IPS-11a (cell line): ENCODE measurements around the gene SLC36A4.
"Not testable (repeated sequence)": the region's sequence is repeated elsewhere in the genome, so short reads cannot be mapped to it uniquely, and the experiment has no call there.

Experiments used
- H3K4me3 ChIP-seq: one replicate; pipeline ENCODE4 v1.5.1; 2013; ENCODE audit warnings: low read depth, low read length, control low read depth

SLC36A4 gene

DNA sequence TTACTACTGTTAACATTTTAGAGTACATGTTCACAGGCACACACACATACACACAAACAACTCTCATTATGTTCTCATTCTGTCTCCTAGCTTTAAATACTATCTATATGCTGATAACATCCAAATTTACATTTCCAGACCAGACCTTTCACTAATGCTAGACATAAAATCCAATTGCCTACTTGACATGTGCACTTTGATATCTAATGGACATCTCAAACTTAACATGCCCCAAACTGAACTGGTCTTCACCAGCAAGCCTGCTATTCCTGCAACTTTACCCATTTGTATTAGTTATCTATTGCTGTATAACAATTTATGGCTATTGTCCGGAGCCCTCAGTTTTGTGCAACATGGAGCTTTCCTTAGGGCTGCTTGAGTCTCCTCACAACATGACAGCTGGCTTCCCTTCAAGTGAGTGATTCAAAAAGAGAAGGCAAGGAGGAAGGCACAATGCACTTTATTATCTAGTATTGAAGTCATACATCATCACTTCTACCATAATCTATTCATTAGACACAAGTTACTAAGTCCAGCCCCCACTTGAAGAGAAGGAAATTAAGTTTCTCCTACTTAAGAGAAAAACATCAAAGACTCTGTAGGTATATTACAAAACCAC is 3.0 kb downstream of the SLC36A4 start:
- no peak overlapping the region for H3K4me3 ChIP-seq

DNA sequence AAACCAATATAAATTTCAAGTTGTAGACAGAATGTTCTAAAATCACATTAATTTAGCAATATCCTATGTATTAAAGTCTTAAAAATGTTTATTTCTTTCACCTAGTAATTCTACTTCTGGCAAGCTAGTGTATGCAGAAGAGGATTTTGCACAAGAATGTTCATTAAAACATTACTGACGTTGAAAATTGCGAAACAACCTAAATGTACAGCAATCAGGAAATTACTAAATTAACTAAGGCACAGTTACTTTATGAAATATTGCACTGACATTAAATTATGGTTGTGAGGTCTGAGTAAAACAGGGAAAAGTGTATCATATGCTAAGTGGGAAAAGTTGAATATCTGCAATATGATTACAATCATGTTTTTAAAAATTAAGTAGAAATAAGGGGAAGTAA is 4.1 kb downstream of the SLC36A4 start:
- no peak overlapping the region for H3K4me3 ChIP-seq

DNA sequence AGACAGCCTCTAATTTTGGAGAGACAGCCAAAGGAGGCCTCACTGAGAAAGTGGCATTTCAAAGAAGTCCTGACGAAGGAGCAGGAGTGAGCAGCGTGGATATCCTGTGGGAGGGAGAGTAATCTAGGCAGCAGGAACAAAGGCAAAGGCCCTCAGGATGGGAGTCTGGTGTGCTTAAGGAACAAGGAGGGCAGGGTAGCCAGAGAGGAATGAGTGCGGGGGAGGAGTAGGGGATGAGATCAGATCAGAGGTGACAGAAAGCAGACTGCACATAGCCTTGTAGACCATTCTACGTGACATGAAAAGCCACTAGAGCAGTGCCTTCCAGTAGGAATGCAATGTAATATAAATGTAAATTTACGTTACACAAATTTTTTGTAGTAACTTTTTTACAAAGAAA is 5.6 kb downstream of the SLC36A4 start:
- H3K4me3 ChIP-seq = no peak overlapping the region

DNA sequence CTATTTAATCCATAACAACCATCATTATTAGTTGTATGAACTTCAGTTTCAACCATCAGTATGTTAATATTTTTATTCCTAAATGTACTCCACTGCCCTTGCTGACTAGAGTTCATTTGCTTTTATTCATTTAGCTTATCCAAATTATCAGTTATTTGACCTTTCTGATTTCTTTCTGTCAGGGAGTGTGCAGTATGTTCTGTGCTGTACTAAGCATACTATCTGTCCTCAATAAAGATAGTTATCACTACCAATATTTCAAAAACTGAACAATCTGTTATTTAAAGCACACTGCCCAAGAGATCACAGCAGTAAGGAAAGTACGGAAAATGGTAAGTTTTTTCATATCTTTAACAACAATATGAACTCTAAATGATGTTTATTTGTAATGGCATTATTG is 8.3 kb downstream of the SLC36A4 start:
- no peak overlapping the region for H3K4me3 ChIP-seq

DNA sequence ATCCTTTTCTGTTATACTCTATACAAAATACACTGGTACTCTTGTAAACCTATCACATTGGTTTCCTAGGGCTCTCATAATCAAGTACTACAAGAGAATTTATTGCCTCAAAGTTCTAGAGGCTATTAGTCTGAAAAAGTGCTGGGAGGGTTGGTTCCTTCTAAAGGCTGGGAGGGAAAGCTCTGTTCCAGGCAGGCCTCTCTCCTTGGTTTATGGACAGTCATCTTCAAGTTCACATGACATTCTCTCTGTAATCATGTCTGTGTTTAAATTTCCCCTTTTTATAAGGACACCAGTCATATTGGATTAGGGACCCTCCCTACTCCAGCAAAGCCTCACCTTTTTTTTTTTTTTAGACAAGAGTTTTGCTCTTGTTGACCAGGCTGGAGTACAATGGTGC is 9.1 kb downstream of the SLC36A4 start:
- no peak overlapping the region for H3K4me3 ChIP-seq

DNA sequence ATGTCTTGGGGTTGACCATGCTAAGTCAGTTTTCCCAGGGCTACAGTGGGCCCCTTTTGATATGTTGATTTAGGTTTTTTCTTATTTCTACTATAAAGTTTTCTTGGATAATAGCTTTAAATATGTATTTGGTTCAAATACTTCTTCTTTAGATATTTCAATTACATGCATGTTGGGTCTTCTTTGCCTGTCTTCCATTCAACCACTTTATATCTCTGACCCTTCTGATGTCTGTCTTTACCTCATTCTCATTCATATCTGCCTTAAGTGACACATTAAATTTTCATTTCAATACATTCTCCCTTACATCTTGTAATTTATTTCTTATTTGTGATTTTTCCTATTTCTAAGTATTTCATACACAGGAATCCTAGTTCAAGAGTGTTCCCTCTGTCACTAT is 10.5 kb downstream of the SLC36A4 start:
- H3K4me3 ChIP-seq = no peak overlapping the region

DNA sequence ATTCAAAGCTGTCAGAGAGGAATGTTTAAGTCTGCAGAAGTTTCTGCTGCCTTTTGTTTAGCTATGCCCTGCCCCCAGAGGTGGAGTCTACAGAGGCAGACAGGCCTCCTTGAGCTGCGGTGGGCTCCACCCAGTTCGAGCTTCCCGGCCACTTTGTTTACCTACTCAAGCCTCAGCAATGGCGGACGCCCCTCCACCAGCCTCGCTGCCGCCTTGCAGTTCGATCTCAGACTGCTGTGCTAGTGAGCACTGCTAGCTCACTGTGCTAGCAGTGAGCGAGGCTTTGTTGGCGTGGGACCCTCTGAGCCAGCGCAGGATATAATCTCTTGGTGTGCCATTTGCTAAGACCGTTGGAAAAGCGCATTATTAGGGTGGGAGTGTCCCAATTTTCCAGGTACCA is 19.9 kb downstream of the SLC36A4 start:
- H3K4me3 ChIP-seq = not testable (repeated sequence)

DNA sequence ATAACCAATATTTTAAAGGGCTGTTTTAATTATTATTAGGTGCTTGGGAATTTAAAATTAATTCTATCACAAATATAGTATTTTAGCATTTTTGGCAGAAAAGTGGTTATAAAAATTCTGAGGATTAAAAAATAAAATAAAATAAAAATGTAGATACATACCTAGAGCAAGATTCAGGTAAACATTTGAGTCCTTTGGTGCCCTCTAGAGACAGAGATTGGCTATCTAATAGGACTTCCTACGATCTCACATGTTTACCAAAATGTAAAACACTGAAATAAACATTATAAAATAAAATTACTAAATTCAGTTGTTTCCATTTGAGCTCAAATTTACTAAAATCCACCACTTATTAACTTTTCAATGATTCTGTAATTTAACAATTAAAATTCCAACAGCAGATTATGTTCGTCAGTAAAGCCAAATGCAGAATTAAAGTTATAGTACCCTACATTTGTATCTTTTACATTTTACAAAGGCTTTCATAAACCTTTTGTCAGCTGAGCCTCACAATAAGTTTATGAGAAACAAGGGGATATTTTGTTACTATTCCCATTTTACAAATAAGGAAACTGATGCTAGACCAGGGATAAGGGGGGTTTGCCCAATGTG is 27.7 kb downstream of the SLC36A4 start:
- H3K4me3 ChIP-seq = no peak overlapping the region

DNA sequence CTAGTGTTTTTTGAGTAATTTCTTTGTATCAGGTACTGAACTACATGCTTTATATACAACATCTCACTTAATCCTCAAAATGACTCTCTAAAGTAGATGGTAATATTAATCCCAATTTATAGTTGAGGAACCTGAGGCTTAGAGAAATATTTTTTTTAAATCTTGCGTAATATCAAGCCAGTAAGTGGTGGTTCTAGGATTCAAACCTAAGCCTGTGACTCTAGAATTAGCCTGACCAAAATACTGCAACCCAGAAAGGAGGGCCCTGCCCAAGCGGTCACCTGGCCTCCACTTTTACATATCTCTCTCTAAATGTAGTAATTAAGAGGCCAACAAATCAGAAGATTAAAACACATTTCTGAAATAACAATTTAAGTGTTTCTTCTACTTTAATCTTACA is 28.6 kb downstream of the SLC36A4 start:
- no peak overlapping the region for H3K4me3 ChIP-seq

DNA sequence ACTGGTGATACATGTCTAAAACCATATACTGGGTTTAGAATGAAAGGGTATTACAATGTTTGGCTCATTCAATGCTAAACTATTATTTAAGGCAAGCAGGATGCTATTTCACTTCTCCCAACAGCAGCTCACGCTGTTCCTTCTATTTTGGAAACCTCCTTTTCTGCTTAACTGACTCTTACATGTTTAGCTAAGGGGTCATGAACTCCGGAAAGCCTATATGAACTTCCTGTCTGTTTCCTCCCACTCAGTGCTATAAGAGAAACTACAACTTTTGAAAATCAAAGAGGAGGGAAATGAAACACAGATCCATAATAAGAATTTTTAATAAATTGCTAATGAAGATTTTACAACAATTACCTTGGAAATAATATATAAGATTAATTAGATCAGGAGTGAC is 30.9 kb downstream of the SLC36A4 start:
- no peak overlapping the region for H3K4me3 ChIP-seq

DNA sequence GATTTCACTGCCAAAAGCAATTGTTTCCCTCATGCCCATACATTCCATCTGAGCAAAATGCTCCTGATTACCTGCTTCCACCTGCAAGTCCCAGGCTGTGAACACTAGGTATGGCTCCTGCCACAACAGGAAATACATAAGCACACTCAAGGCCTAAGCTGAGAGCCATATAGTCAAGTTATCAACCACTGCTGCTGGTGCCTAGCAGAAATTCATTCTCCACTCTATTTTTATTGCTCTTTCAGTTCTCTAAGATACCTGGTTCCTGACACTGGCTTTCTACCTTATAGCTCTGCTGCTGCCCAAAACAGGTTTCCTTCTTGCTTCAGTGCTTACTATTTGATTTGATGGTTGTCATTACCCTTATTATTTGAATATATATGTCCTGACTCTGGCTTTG is 31.6 kb downstream of the SLC36A4 start:
- H3K4me3 ChIP-seq = no peak overlapping the region

DNA sequence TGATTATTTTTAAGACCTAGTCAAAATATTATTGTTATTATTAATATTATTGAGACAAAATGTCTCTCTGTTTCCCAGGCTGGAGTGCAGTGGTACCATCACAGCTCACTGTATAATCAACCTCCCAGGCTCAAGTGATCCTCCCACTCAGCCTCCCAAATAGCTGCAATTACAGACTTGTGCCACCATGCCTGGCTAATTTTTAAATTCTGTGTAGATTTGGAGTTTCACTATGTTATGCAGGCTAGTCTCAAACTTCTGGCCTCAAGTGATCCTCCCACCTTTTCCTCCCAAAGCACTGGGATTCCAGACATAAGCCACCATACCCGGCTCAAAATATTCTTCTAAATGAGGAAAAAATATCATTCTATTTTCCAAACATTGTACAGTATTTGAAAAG is 37.0 kb downstream of the SLC36A4 start:
- no peak overlapping the region for H3K4me3 ChIP-seq

DNA sequence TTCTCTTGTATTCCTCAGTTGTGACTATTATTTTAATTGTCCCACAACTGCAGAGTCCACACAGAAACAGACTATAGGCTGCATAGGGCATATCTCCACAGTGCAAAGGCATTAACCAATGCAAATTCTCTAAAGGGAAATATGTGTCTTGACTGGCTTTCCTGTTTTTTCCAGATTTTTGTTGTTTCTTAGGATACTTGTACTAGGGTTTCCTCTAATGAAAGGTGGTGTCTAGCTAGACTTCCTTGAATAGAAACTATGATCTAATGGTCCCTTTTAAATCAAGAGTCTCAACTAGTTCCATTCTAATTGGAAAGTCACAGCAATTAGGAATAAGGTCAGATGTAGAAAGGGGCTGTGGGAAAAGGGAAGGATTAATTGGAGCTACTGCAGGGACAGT is 37.6 kb downstream of the SLC36A4 start:
- H3K4me3 ChIP-seq = no peak overlapping the region

DNA sequence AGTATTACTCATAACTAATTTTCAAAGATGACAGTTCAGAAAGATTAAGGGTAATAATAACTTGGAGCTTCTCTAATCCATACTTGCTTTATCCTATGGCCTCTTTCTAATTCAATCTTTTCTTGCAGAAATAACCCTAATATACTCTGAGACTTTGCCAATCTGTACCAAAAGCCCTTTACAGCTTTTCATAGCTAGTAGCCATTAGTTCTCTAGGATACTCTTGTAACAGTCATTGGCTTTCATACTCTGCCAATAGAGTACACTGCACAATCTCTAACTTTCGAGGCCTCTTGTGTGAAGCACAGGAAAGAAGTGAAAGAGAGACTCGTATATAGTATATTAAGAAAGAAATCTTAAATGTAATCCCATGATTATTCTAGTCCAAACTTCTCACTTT is 38.1 kb downstream of the SLC36A4 start:
- no peak overlapping the region for H3K4me3 ChIP-seq

DNA sequence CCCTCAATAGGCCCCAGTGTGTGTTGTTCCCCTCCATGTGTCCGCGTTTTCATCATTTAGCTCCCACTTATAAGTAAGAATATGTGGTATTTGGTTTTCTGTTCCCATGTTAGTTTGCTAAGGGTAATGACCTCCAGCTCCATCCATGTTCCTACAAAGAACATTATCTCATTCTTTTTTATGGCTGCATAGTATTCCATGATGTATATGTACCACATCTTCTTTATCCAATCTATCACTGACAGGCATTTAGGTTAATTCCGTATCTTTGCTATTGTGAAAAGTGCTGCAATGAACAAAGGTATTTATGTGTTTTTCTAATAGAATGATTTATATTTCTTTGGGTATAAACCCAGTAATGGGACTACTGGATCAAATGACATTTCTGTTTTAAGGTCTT is 42.1 kb downstream of the SLC36A4 start:
- H3K4me3 ChIP-seq = no peak overlapping the region

DNA sequence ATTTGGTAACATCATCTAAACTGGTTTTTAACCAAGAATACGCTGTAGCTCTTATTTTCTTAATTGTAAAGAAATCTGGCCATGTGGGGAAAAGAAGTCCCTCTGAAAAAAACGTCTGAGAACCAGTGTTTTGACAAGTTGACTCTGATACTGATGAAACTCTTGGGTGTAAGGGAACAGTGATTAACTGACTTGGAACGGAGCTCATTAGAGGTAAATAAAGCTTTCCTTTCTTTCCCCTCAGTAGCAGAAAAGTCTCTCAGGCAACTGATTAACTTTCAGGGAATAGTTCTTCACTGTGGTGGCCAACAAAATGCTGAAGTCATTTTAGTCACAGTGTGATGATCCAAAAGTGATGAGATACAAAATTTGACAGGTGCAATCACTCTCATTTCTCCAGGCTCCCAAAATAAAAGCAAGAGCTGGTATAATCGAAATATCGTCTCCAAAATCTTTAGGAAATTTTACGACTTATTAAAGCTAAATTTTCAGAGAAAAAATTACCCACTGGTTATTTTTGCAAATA is 52.3 kb downstream of the SLC36A4 start:
- H3K4me3 ChIP-seq = no peak overlapping the region

DNA sequence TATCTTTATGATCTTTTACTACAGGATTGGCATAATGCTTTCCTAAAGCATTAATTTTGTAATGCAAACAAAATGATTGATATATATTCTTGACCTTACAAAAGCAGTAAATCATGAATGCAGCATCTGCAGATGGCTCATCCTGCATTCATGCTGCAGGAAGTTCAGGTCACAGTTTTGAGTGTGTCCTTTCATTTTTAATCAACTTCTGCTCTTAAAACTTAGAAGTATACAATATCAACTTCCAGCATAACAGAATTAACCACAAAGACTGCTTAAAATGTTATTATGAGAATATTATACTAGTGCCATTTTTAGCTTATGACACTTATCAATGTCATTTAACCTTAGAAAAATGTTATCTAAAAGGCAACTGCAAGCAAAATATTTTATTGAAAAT is 54.0 kb downstream of the SLC36A4 start:
- no peak overlapping the region for H3K4me3 ChIP-seq

DNA sequence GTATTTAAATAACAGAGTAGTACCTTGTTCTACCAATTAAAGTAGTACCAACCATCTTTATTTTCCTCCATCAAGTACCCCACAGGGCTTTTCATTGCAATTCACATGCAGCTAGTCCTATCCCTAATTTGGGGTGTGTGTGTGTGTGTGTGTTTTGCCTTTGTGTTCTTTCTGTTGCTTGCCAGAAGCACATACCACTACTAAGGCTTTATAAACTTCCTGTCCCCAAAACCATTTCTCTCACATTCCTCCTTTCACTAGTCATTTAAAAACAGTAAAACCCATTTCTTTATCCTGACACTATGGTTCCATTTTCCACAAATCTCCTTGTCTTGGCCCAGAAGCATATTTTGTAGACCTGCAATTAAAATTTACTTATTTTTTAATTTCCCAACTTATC is 54.6 kb downstream of the SLC36A4 start:
- no peak overlapping the region for H3K4me3 ChIP-seq

DNA sequence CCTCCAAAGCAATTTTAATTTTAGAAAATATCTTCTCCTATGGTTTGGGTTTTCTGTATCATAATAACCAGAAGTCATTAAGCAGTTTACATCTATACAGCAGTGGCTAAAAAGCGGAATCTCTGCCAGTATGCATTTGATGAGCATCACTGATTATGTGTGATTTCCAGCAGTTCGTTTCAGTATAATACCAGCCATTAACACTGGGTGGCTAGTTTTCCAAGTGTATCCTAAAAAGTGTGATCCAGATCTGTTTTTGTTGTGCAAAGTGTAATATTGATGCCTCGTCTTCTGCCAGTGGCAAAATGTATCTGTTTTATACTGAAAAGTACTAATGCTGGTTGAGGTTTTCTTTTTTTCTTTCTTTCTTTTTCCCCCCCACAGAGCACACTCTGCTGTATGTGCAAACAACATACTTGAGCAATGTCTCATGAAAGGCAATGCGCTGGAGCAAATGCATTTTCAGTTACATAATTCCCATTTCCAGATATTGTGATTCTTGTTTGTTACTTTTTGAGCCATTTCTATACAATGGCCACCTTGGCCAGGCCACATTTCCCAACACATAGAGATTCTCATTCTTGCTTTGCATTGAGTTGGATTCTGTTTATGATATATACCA is 64.2 kb downstream of the SLC36A4 start:
- no peak overlapping the region for H3K4me3 ChIP-seq

DNA sequence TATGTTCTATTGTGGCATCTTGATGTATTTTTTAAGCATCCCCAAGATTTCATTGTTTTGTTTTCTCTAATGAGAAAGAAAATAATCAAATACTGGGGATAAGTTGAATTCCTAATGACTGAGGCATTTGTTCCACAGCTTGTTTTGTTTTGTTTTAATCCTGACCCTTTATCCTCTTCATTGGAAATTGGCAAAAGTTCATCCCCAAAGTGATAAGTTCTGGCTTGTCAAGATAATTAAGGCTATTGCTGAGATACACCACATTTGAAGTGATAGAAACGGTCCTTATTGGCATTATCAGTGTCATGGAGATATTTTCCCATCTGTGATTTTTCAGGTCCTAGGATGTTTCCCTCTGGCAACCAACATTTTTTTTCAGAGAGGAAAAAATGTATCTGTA is 65.0 kb downstream of the SLC36A4 start:
- H3K4me3 ChIP-seq = no peak overlapping the region

DNA sequence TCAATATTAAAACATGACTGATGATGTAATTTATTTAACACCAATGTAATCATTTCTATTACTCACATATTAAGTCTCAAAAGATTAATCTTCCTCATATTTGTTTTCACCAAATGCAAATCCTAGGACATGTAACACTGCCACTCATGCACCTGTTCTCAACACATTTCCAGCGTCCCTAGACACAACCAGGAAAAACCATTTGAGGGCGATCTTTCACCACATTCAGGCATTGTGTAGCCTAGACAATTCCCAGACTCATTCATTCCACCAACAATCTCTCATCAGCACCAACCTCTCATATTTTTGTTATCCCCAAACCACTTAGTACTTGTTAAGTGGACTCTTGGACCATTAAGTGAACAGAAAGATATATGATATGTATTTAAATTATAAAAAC is 66.1 kb downstream of the SLC36A4 start:
- H3K4me3 ChIP-seq = no peak overlapping the region

DNA sequence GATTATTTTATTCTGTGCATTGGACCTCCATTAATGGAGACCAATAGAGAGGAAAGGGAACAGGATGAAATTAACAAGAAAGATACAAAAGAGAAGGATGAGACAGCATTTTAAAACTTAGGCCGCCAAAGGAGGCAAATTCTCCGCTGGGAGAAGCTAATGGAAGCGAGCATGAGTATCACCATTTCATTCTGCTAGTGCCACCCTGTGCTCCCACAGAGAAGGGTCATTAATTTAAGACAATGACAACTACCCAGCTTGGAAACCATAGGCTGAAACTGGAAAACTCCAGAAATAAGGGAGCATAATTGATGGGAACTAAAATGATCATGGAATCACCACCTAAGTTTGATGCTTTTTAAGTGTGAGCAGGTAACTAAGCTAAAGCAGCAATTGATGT is 69.2 kb downstream of the SLC36A4 start:
- H3K4me3 ChIP-seq = no peak overlapping the region
